Neuronal stem cell (in vitro differentiated cells): ENCODE measurements around the gene NBAS.

ENCODE experiments used
- DNase-seq: peaks from one replicate; pipeline ENCODE4 v3.0.0-alpha.2; 2013; ENCODE audit warnings: low spot score
- H2AFZ ChIP-seq: one replicate; pipeline ENCODE4 v1.6.1; 2013; ENCODE audit warnings: mild to moderate bottlenecking, low read length, inconsistent platforms
- H2AK5ac ChIP-seq: 2 replicates; pipeline ENCODE4 v1.6.1; 2013; ENCODE audit warnings: low read depth, mild to moderate bottlenecking, inconsistent platforms, low read length, moderate library complexity, mixed read lengths
- H2BK120ac ChIP-seq: 2 replicates; pipeline ENCODE4 v1.6.1; 2013; ENCODE audit warnings: low read depth, mild to moderate bottlenecking, inconsistent platforms, low read length, moderate library complexity, mixed read lengths
- H2BK12ac ChIP-seq: one replicate; pipeline ENCODE4 v1.6.1; 2013; ENCODE audit warnings: low read length, inconsistent platforms
- H2BK15ac ChIP-seq: 2 replicates; pipeline ENCODE4 v1.6.1; 2013; ENCODE audit warnings: mild to moderate bottlenecking, low read length, inconsistent platforms, mixed read lengths
- H2BK5ac ChIP-seq: one replicate; pipeline ENCODE4 v1.6.1; 2013; ENCODE audit warnings: inconsistent platforms, mild to moderate bottlenecking, low read length, moderate library complexity
- H3K14ac ChIP-seq: one replicate; pipeline ENCODE4 v1.6.1; 2013; ENCODE audit warnings: low read length, inconsistent platforms
- H3K18ac ChIP-seq: 2 replicates; pipeline ENCODE4 v1.6.1; 2013; ENCODE audit warnings: low read length, inconsistent platforms
- H3K23ac ChIP-seq: 2 replicates; pipeline ENCODE4 v1.6.1; 2013; ENCODE audit warnings: low read depth, mild to moderate bottlenecking, mixed read lengths, low read length, inconsistent platforms; ENCODE audit not compliant: poor library complexity
- H3K27ac ChIP-seq: replicated peaks from 3 replicates; pipeline ENCODE4 v1.5.1; 2013; ENCODE audit warnings: low read length, inconsistent platforms
- H3K27me3 ChIP-seq, 3 experiments: 2 replicates each; pipeline ENCODE4 v1.6.1; 2013; ENCODE audit warnings: low read length in 3 of 3, mild to moderate bottlenecking in 2 of 3, inconsistent platforms in 1 of 3, low read depth in 1 of 3, mixed read lengths in 1 of 3, moderate library complexity in 1 of 3; ENCODE audit not compliant: control insufficient read depth in 3 of 3, insufficient read depth in 3 of 3
- H3K36me3 ChIP-seq, 2 donors: replicated peaks in 1 of 2; 2 replicates each; pipeline ENCODE4 v1.6.1; 2013; ENCODE audit warnings: low read length in 2 of 2; ENCODE audit not compliant: control insufficient read depth in 2 of 2, insufficient read depth in 2 of 2
- H3K4ac ChIP-seq: 2 replicates; pipeline ENCODE4 v1.6.1; 2013; ENCODE audit warnings: inconsistent platforms, mild to moderate bottlenecking, low read length, moderate library complexity
- H3K4me1 ChIP-seq, 2 donors: 1 replicate in 1 of 2; 2 replicates in 1 of 2; pipeline ENCODE4 v1.6.1; 2013; ENCODE audit warnings: low read length in 2 of 2, low read depth in 1 of 2; ENCODE audit not compliant: control insufficient read depth in 2 of 2, insufficient read depth in 1 of 2
- H3K4me2 ChIP-seq: one replicate; pipeline ENCODE4 v1.6.1; 2013; ENCODE audit warnings: mild to moderate bottlenecking, low read length, inconsistent platforms; ENCODE audit not compliant: insufficient read depth, poor library complexity, severe bottlenecking
- H3K4me3 ChIP-seq, 2 donors: 2 replicates each; pipeline ENCODE4 v1.5.1; 2013; ENCODE audit warnings: low read length in 2 of 2, mild to moderate bottlenecking in 2 of 2, inconsistent platforms in 1 of 2, moderate library complexity in 1 of 2
- H3K79me1 ChIP-seq: one replicate; pipeline ENCODE4 v1.6.1; 2013; ENCODE audit warnings: low read depth, mild to moderate bottlenecking, inconsistent platforms, low read length, moderate library complexity
- H3K9ac ChIP-seq: one replicate; pipeline ENCODE4 v1.6.1; 2013; ENCODE audit warnings: mild to moderate bottlenecking, low read depth, low read length, inconsistent platforms; ENCODE audit not compliant: poor library complexity
- H3K9me3 ChIP-seq, 2 donors: replicated peaks in 1 of 2; 2 replicates each; pipeline versions ENCODE3 to v1.6.1; 2013; ENCODE audit warnings: low read length in 2 of 2, mild to moderate bottlenecking in 2 of 2, inconsistent platforms in 1 of 2, low read depth in 1 of 2, mixed read lengths in 1 of 2, moderate library complexity in 1 of 2; ENCODE audit not compliant: control insufficient read depth in 2 of 2, insufficient read depth in 1 of 2
- H4K8ac ChIP-seq: one replicate; pipeline ENCODE4 v1.6.1; 2013; ENCODE audit warnings: low read depth, mild to moderate bottlenecking, inconsistent platforms, low read length, moderate library complexity
- H4K91ac ChIP-seq: one replicate; pipeline ENCODE4 v1.6.1; 2013; ENCODE audit warnings: low read length, low read depth, mild to moderate bottlenecking, inconsistent platforms; ENCODE audit not compliant: poor library complexity
- WGBS, 2 donors: extraction: QIAGEN DNeasy Blood & Tissue Kit; methylation state at CpG; one replicate each; pipeline ENCODE4 v1.1.7; 2013; ENCODE audit warnings: missing lambda C conversion rate in 2 of 2, mixed read lengths in 1 of 2; ENCODE audit not compliant: insufficient read length in 2 of 2, insufficient replicate concordance in 1 of 2; ENCODE audit errors: extremely low coverage in 2 of 2; 5-methylcytosine and 5-hydroxymethylcytosine counted together

Gene NBAS

DNA sequence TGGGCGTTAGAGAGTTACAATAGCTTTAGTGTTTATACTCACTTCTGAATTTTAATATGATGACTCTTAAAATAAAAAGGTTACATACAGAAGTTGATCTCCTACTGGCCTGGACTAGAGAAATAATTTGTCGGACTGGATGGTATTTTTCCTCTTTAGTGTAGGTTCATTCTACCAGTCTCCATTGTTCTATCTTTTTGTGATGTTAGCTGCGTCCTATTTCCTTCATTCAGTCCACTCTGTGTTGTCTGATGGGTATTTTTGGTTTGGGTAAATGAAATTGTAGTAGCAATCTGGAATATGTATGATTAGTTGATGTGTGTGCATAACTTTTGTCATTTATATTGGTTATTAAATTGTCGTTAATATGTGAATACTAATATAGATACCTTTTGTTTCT, 35.8 kb upstream of the NBAS start:
- H3K4me2 ChIP-seq: no peak overlapping the region
- H4K8ac ChIP-seq: no peak overlapping the region
- no peak overlapping the region for H2BK15ac ChIP-seq
- H2BK5ac ChIP-seq: no peak overlapping the region
- no peak overlapping the region for H3K18ac ChIP-seq
- no peak overlapping the region for H3K27ac ChIP-seq
- peaks cover 17 to 81% of the 10 kb centered on the region in 2 donors for H3K36me3 ChIP-seq
- H2AK5ac ChIP-seq: no peak overlapping the region
- H3K9ac ChIP-seq: no peak overlapping the region
- WGBS, 2 donors: no CpG with 5 or more reads among the region's 4 CpGs
- no peak overlapping the region for H2BK12ac ChIP-seq
- no peak overlapping the region for H3K4ac ChIP-seq
- no peaks in the 10 kb centered on the region for H3K9me3 ChIP-seq
- no peaks in the 10 kb centered on the region for H3K27me3 ChIP-seq
- H3K79me1 ChIP-seq: peaks cover 2% of the 10 kb centered on the region
- DNase-seq: no peak
- no peak overlapping the region for H2AFZ ChIP-seq
- no peak overlapping the region for H4K91ac ChIP-seq
- H2BK120ac ChIP-seq: no peak overlapping the region
- H3K4me3 ChIP-seq: no peak overlapping the region
- H3K4me1 ChIP-seq: peaks cover 0 to 3% of the 10 kb centered on the region in 2 donors
- no peak overlapping the region for H3K23ac ChIP-seq
- no peak overlapping the region for H3K14ac ChIP-seq

DNA sequence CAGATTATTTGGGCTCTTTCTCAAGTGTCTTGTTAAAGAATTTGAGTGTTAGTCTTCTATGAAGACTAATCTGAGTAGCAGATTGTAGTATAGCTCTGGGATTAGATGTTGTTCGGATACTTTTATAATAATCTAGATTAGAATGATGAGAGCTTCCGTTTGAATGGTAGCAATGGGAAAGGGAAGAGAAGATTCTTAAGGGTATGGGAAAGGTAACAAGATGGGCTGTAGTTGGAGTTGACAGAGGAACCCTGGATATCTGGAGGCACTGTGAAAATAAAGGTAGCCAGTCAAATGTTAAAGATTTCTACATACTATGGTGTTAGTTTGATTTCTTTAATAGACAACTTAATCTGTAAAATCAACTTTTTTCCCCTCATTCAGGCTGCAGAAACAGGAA, 35.2 kb upstream of the NBAS start:
- DNase-seq: no peak
- no peak overlapping the region for H3K23ac ChIP-seq
- no peak overlapping the region for H2AK5ac ChIP-seq
- H3K27ac ChIP-seq: no peak overlapping the region
- H3K79me1 ChIP-seq: peaks cover 4% of the 10 kb centered on the region
- WGBS, 2 donors: no CpG with 5 or more reads among the region's 2 CpGs
- H2BK15ac ChIP-seq: no peak overlapping the region
- no peak overlapping the region for H3K4ac ChIP-seq
- H4K8ac ChIP-seq: no peak overlapping the region
- no peak overlapping the region for H2BK12ac ChIP-seq
- H2BK5ac ChIP-seq: no peak overlapping the region
- no peak overlapping the region for H2AFZ ChIP-seq
- no peaks in the 10 kb centered on the region for H3K27me3 ChIP-seq
- no peak overlapping the region for H3K9ac ChIP-seq
- H3K4me1 ChIP-seq: peaks cover 2 to 3% of the 10 kb centered on the region in 2 donors
- no peaks in the 10 kb centered on the region for H3K9me3 ChIP-seq
- H3K4me3 ChIP-seq: no peak overlapping the region
- no peak overlapping the region for H4K91ac ChIP-seq
- H3K36me3 ChIP-seq: peaks cover 17 to 75% of the 10 kb centered on the region in 2 donors
- no peak overlapping the region for H3K14ac ChIP-seq
- H3K18ac ChIP-seq: no peak overlapping the region
- no peak overlapping the region for H2BK120ac ChIP-seq
- no peak overlapping the region for H3K4me2 ChIP-seq

GRCh38 chr2:15595936-15596335, 34.8 kb upstream of the NBAS start:
- peaks cover 14 to 71% of the 10 kb centered on the region in 2 donors for H3K36me3 ChIP-seq
- H3K9ac ChIP-seq: no peak overlapping the region
- H3K4me2 ChIP-seq: no peak overlapping the region
- WGBS, 2 donors: no CpG with 5 or more reads among the region's 4 CpGs
- no peak overlapping the region for H3K4me3 ChIP-seq
- no peak overlapping the region for H2BK120ac ChIP-seq
- peaks cover 4% of the 10 kb centered on the region for H3K79me1 ChIP-seq
- no peak overlapping the region for H2BK5ac ChIP-seq
- H3K14ac ChIP-seq: no peak overlapping the region
- H3K4me1 ChIP-seq: peaks cover 2 to 3% of the 10 kb centered on the region in 2 donors
- no peak overlapping the region for H2AFZ ChIP-seq
- no peak overlapping the region for H3K4ac ChIP-seq
- no peak for DNase-seq
- H2BK15ac ChIP-seq: no peak overlapping the region
- H3K27me3 ChIP-seq: no peaks in the 10 kb centered on the region
- H3K27ac ChIP-seq: no peak overlapping the region
- no peak overlapping the region for H2AK5ac ChIP-seq
- H3K23ac ChIP-seq: no peak overlapping the region
- H2BK12ac ChIP-seq: no peak overlapping the region
- H4K91ac ChIP-seq: no peak overlapping the region
- no peaks in the 10 kb centered on the region for H3K9me3 ChIP-seq
- no peak overlapping the region for H4K8ac ChIP-seq
- no peak overlapping the region for H3K18ac ChIP-seq

DNA sequence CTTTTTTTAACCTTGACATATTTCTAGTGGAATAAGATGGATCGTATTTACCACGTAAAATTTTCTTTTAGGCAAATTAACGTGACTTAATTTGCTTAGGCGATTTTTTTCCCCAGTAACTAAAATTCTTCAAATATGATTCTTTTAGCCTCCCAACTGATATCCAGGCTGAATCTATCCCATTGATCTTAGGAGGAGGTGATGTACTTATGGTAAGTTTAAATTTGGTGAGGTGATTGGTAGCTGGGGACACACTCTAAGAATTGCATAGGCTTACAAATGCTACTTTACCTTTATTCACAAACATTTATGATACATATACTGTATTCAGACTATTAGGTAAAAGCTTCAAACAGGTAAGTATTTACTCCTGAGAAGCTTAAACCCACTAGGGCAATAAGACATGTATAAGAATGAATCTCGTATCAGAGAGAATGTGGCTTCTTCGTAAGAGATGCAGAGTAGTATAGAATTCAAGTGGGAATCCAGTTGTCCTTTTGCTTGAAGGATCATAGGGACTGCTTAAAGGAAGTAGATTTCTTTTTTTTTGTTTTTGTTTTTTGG, 34.3 kb upstream of the NBAS start:
- Histone ChIP-seq H3K36me3 (peaks cover 11 to 65% of the 10 kb centered on the region in 2 donors), H3K27me3 (no peaks in the 10 kb centered on the region), H2BK15ac (no peak overlapping the region), H3K14ac (no peak overlapping the region), H3K23ac (no peak overlapping the region), H3K4me2 (no peak overlapping the region), H3K18ac (no peak overlapping the region), H4K8ac (no peak overlapping the region), H3K4me1 (peaks cover 2 to 3% of the 10 kb centered on the region in 2 donors), H4K91ac (no peak overlapping the region), H3K4me3 (no peak overlapping the region), H2AFZ (no peak overlapping the region), H2BK5ac (no peak overlapping the region), H2AK5ac (no peak overlapping the region), H3K9me3 (no peaks in the 10 kb centered on the region), H2BK120ac (no peak overlapping the region), H2BK12ac (no peak overlapping the region), H3K79me1 (peaks cover 4% of the 10 kb centered on the region), H3K9ac (no peak overlapping the region), H3K4ac (no peak overlapping the region), H3K27ac (no peak overlapping the region)
- no peak for DNase-seq
- WGBS, 2 donors: no CpG with 5 or more reads among the region's 6 CpGs
